ENCODE measurements around the gene PDSS1.
"Not testable (repeated sequence)": the region's sequence is repeated elsewhere in the genome, so short reads cannot be mapped to it uniquely, and the experiment has no call there.

Gene PDSS1

GRCh38 chr10:26697163-26697921 is at the start of gene PDSS1:
PDSS1 (plus strand) TSS chr10:26697701; CDS start chr10:26697712, 11 bp downstream.
- DNase-seq (ENCODE audit: low read depth): peak; percentile 52
- TF ChIP-seq CTCF (conservative IDR thresholded peaks at IDR 0.05; ENCODE audit: control insufficient read depth, insufficient read depth, low read depth, low read length): no peak

GRCh38 chr10:26648245-26648636 is 49.3 kb upstream of the PDSS1 start:
- not testable (repeated sequence) for DNase-seq (ENCODE audit: low read depth); H3K4me3 ChIP-seq (ENCODE audit: control insufficient read depth, low read depth, low read length)

More at GRCh38 chr10:26697163-26697921, at the start of gene PDSS1:
- H3K4me3 ChIP-seq (ENCODE audit: control insufficient read depth, low read depth, low read length): peak within 1 kb of the TSS; percentile 89

- no peak for TF ChIP-seq CTCF (conservative IDR thresholded peaks at IDR 0.05; ENCODE audit: control insufficient read depth, insufficient read depth, low read depth, low read length)
- H3K4me3 ChIP-seq (ENCODE audit: control insufficient read depth, low read depth, low read length): no peak overlapping the region
- DNase-seq (ENCODE audit: low read depth): no peak
Observed at GRCh38 chr10:26650406-26650805, 47.1 kb upstream of the PDSS1 start.

- H3K4me3 ChIP-seq (ENCODE audit: control insufficient read depth, low read depth, low read length); DNase-seq (ENCODE audit: low read depth): not testable (repeated sequence)
Observed at GRCh38 chr10:26651476-26651875, 46.0 kb upstream of the PDSS1 start.

- H3K4me3 ChIP-seq (ENCODE audit: control insufficient read depth, low read depth, low read length): no peak overlapping the region
- TF ChIP-seq CTCF (conservative IDR thresholded peaks at IDR 0.05; ENCODE audit: control insufficient read depth, insufficient read depth, low read depth, low read length): no peak
- DNase-seq (ENCODE audit: low read depth): no peak
Observed at GRCh38 chr10:26653004-26653403, 44.5 kb upstream of the PDSS1 start.

- TF ChIP-seq CTCF (conservative IDR thresholded peaks at IDR 0.05; ENCODE audit: control insufficient read depth, insufficient read depth, low read depth, low read length): no peak
- DNase-seq (ENCODE audit: low read depth): no peak
- H3K4me3 ChIP-seq (ENCODE audit: control insufficient read depth, low read depth, low read length): no peak overlapping the region
Observed at GRCh38 chr10:26655746-26656145, 41.8 kb upstream of the PDSS1 start.

GRCh38 chr10:26662864-26663263 is 34.6 kb upstream of the PDSS1 start:
- H3K4me3 ChIP-seq (ENCODE audit: control insufficient read depth, low read depth, low read length): no peak overlapping the region
- no peak for DNase-seq (ENCODE audit: low read depth)
- TF ChIP-seq CTCF (conservative IDR thresholded peaks at IDR 0.05; ENCODE audit: control insufficient read depth, insufficient read depth, low read depth, low read length): no peak

Data from fibroblast of mammary gland (primary cell).